HS-5 (cell line): ENCODE measurements around the gene ADGRF3.
A peak's percentile ranks its signal among the peaks of the same experiment; 100 is the strongest.
"Not testable (repeated sequence)": the region's sequence is repeated elsewhere in the genome, so short reads cannot be mapped to it uniquely, and the experiment has no call there.

ENCODE experiments used
- DNase-seq: peaks from one replicate; pipeline ENCODE4 v3.0.0-alpha.2; 2012; ENCODE audit warnings: low read depth

ADGRF3 gene, protein sequence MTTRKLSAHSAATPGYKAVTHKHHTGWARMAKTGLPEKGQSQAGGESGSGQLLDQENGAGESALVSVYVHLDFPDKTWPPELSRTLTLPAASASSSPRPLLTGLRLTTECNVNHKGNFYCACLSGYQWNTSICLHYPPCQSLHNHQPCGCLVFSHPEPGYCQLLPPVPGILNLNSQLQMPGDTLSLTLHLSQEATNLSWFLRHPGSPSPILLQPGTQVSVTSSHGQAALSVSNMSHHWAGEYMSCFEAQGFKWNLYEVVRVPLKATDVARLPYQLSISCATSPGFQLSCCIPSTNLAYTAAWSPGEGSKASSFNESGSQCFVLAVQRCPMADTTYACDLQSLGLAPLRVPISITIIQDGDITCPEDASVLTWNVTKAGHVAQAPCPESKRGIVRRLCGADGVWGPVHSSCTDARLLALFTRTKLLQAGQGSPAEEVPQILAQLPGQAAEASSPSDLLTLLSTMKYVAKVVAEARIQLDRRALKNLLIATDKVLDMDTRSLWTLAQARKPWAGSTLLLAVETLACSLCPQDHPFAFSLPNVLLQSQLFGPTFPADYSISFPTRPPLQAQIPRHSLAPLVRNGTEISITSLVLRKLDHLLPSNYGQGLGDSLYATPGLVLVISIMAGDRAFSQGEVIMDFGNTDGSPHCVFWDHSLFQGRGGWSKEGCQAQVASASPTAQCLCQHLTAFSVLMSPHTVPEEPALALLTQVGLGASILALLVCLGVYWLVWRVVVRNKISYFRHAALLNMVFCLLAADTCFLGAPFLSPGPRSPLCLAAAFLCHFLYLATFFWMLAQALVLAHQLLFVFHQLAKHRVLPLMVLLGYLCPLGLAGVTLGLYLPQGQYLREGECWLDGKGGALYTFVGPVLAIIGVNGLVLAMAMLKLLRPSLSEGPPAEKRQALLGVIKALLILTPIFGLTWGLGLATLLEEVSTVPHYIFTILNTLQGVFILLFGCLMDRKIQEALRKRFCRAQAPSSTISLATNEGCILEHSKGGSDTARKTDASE

DNA sequence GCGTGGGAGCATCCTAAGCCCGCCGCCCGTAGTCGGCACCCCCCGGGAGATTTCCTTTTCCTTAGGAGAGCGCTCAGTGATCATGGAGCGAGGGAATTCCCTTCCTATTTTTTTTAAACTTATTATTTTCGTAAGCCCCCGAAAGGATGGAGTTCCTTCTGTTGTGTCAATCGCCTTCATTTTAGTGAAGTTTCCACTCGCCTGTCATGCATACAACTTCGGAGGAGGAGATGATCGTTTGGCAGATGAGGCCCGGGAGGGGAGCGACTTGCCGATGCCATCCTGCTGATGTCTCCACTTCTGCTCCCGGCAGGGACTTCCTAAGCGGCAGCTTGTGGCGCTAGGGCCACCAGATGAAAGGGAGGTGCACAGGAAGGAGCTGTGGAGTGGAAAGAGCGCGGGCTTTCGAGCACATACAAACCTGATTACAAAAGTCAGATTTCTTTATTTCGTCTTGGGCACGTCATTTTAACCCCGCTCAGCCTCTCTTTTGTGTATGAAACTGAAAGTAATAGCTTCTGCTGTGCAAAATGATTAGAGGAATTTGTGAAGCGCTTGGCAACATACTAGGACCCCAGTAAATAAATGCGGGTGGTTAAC lies at the start of gene ADGRF3:
Gene ADGRF3, minus strand, starts transcription at position 336 of the 600 bp plus-strand sequence. CDS start 555 bp downstream, outside the sequence.
- peak; percentile 11 for DNase-seq

DNA sequence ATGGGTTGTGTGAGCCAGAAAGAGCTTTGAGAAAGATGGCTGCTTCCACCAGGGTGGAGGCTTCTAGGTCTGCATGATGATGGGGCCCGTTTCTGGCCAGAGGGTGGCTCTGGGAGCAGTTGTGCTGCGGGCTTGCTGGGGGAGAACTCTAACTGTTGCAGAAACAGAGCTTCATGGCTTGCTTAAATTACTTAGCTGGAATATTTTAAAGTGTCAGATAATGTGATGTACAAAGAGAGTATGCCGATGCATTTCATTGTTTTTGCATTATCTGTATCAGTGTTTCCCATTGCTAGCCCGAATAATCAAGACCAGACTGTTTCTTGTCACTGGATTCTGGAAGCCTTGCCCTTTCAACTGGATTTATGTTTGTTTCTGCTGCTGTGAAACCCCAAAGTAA lies 48.8 kb upstream of the ADGRF3 start:
- no peak for DNase-seq

DNA sequence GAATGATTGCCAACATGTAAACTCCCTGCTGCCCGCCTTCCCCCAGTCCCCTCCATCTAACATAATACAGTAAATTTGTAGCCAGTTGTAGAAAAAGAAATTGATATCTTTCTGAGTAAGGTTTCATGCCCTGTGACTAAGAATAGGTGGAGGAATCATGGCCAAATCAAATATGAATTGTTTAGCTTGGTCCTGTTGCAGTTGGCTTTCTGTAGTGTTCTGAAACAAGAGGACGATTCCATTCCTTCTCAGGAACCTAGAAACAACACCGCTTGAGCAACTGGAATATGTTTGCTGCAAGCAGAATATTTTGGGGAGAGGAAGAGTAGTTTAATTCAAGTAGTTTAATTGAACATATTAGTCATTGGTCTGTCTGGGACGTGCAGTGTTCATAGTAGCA lies 48.1 kb upstream of the ADGRF3 start:
- no peak for DNase-seq

DNA sequence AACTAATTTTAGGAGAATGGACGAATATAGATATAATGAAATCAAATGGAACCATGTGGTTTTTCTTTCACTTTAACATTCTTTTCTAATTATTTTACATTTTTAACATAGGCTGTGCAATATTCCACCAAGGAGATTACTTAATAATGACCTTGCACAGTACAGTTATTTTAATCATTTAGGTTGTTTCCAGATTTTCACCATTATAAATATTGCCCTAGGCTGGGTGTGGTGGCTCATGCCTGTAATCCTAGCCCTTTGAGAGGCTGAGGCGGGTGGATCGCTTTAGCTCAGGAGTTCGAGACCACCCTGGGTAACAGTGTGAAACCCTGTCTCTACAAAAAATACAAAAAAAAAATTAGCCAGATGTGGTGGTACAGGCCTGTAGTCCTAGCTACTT lies 40.6 kb upstream of the ADGRF3 start:
- DNase-seq, result no peak

DNA sequence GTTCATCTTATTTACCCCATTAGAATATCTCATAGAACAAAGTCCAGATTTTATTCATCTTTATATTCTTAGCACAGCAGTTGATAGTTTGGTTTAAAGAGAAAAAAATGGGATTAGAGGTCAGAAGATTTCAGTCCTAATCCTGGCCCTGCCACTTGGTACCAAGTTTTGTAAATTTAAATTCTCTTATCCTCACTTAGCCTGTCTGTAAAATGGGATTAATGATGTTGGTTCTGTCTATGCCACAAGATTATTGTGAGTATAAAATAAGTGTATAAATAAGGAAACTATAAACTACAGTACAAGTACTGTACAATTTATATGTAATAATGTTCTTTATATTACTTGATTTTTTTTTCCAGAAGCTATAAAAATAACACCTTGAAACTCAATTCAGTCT lies 38.0 kb upstream of the ADGRF3 start:
- no peak for DNase-seq

DNA sequence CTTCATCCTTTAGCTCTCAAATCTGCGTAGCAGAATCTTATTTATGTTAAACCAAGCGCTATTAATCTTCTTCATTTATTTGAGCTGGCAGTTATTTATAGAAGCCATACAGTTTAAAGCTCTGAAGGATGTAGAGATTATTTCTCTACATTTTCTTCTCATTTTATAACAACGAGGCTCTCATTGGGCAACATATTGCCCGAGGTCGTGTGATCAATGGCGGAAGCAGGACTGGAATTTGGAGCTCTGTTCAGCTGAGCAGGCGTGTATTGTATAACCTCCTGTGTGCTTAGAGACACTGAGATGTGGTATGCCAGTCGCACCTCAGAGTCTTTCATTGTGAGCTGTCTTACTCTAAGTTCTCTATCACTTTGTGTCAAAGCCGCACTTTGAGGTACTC lies 37.6 kb upstream of the ADGRF3 start:
- no peak for DNase-seq

DNA sequence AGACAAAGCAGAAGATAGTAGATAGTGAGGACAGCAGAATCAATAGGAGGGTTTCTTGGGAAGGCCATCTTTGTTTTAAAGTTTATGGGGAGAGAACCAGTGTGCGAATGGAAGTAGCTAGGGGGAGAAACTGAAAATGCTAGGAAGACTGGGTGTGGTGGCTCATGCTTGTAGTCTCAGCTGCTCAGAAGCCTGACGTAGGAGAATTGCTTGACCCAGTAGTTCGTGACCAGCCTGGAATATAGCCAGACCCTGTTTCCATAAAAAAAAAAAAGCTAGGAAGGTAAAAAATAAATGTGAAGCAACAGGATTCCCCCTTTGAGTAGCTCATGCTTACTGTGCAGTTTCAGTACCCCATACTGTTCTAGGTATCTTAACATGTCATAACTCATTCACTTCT lies 36.0 kb upstream of the ADGRF3 start:
- no peak for DNase-seq

DNA sequence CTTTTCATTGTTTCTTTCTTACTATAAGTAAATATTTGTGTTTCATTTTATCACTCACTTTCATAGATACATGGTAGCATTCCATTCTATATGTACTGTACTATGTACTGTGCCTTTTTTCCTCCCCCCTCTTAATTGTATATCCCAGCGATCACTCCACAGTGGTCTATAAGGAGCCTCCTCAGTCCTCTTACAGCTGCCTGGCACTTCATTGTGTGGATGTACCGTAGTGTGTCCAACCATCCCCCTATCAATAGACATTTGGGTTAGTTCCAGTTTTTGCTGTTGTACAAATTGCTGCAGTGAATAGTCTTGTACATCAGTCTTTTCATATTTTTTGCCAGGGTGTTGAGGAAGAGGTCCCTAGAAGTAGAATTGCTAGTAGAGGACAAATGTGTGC lies 33.7 kb upstream of the ADGRF3 start:
- DNase-seq, result no peak

DNA sequence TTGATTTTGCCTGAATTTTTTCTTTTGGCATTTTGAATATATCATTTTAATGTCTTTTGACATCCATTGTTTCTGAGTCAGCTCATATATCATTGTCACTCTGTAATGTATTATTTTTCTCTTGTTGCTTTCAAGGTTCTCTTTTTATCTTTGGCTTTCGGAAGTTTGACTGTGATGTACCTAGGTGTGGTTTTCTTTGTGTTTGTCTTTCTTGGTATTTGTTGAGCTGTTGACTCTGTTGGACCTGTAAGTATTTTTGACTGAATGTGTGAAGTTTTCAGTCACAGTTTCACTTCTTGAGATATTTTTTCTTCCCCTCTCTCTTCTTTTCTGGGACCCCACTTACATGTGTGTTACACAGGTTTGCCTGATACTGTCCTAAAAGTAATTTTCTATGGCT lies 30.2 kb upstream of the ADGRF3 start:
- DNase-seq, result no peak

DNA sequence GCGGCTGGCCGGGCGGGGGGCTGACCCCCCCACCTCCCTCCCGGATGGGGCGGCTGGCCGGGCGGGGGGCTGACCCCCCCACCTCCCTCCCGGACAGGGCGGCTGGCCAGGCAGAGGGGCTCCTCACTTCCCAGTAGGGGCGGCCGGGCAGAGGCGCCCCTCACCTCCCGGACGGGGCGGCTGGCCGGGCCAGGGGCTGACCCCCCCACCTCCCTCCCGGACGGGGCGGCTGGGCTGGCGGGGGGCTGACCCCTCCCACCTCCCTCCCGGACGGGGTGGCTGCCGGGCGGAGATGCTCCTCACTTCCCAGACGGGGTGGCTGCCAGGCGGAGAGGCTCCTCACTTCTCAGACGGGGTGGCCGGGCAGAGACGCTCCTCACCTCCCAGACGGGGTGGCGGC lies 24.3 kb upstream of the ADGRF3 start:
- DNase-seq, result not testable (repeated sequence)

DNA sequence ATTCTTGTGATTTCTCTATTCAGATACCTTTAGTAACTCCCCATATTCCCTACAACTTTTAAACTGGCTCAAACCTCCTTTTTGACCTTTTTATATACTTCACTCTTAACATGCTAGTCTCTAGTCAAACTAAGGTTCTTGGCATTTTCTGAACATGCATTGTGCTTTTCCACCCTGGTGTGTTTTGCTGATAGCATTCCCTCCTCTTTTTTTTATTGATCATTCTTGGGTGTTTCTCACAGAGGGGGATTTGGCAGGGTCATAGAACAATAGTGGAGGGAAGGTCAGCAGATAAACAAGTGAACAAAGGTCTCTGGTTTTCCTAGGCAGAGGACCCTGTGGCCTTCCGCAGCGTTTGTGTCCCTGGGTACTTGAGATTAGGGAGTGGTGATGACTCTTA lies 23.1 kb upstream of the ADGRF3 start:
- not testable (repeated sequence) for DNase-seq

DNA sequence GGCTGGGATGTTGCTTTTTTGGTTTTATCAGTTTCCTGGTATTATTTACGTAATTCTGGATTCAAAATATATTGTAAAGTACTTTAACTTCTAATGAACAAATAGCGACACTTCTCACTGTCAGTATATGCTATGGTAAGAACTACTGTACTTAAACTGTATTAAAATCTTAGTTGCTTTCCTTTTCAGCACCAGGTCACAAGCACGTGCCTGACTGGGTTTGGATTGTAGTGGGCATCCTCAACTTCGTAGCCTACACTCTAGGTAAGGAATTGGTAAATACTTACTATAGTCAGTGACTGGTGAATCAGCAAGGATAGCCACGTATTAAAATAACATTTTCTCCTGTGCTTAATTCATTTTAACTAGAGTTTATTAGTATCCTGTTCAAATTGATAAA lies 20.4 kb upstream of the ADGRF3 start:
- no peak for DNase-seq

DNA sequence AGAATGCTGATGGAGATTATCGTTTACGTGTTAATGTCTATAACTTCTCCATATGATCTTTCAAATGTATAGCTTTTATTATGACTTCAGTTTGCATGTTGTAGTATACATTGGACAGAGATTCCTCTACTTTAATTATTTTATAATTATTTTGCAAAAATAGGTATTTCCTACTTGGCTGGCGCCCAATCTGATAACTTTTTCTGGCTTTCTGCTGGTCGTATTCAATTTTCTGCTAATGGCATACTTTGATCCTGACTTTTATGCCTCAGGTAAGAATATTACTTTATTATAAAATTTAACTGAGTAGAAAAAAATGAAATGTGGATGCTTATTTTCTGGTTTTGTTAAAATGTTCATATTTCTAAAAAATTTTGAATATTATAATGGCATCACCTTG lies 18.1 kb upstream of the ADGRF3 start:
- DNase-seq, result no peak

DNA sequence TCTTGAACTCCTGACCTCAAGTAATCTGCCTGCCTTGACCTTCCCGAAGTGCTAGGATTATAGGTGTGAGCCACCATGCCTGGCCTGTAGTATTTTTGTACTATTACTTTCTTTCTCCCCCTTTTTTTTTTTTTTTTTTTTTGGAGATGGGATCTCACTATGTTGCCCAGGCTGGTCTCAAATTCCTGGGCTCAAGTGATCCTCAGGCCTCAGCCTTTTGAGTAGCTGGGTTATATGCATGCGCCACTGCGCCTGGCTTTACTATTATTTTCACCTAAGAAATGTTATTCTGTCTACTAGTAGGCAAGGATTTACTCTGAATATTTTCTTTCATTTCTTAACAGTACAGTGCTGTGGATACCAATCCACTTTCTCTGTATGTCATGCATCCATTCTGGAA lies 17.4 kb upstream of the ADGRF3 start:
- no peak for DNase-seq

DNA sequence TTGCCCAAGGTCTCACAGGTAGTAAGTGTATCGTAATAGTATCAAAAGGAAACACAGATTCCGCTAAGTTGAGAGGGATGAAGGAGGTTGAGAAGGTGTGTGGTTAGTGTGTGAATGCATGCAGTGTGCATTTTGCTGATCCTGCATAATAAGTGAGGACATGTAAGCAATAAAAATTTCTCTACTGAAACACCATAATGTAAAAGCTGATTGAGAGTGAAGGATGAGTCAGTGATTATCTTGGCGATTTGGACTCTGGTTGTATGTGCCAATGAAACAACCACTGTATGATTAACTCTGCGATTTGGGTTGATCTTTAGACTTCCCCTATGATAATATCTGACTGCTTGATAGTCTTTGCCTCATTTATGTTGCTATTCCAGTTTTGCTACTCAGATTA lies 16.7 kb upstream of the ADGRF3 start:
- DNase-seq, result no peak

DNA sequence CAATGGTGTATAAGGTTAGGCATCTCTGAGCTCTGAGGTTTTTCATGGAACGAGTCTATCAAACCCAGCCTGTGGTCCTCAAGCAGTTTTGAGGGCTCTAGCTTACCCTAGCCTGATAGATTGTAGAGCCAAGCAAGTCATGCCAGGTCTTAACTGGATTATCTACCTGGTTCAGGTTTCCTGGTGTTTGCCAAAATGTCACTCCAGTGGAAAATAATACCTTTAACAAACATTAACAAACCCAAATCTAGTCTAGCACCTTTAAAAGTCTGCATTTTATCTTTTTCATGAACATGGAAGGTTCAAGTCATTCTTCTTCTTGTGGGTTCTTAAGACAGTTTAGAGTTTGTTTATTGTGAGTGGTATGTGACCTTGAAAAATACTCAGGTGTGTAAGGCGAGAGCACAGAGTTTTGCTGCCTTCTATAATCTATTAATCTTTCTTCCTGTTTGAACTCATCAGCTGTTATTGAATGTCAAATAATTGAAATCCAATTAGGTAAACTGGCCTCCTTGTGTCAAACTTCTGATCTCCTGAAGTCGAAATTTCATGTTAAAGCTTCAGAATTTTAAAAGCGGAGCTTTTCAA lies 13.4 kb upstream of the ADGRF3 start:
- no peak for DNase-seq

DNA sequence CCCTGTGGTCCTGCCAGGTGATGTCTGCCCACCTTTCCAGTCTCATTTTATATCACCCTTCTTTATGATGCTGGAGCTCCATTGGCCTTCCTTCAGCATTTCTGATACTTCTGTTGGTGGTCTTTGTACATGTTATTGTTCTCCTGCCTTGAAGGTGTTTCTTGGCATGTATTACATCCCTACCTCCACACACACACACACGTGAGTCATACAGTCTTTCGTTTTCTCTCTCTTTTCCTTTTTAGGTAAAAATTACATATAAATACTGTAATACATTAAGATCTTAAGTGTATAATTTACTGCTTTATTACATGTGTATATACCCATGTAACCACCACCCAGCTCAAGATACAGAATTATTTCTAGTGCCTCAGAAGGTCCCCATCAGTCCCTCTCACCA lies 10.2 kb upstream of the ADGRF3 start:
- DNase-seq, result no peak

DNA sequence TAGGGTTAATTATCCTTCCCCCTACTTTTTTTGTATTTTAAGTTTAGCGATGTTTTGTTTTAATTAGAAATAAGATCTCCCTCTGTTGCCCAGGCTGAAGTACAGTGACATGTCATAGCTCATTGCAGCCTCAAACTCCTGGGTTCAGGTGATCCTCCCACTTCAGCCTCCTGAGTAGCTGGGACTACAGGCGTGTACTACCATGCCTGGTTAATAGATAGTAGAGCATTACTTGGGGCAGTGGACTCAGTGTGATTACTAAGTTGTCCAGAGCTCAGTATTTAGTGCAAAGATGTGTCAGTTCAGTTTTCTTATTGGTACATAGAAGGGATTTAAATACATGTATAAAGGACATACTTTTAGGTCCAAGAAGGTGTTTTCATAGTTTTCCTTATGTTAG lies 9.5 kb upstream of the ADGRF3 start:
- no peak for DNase-seq

DNA sequence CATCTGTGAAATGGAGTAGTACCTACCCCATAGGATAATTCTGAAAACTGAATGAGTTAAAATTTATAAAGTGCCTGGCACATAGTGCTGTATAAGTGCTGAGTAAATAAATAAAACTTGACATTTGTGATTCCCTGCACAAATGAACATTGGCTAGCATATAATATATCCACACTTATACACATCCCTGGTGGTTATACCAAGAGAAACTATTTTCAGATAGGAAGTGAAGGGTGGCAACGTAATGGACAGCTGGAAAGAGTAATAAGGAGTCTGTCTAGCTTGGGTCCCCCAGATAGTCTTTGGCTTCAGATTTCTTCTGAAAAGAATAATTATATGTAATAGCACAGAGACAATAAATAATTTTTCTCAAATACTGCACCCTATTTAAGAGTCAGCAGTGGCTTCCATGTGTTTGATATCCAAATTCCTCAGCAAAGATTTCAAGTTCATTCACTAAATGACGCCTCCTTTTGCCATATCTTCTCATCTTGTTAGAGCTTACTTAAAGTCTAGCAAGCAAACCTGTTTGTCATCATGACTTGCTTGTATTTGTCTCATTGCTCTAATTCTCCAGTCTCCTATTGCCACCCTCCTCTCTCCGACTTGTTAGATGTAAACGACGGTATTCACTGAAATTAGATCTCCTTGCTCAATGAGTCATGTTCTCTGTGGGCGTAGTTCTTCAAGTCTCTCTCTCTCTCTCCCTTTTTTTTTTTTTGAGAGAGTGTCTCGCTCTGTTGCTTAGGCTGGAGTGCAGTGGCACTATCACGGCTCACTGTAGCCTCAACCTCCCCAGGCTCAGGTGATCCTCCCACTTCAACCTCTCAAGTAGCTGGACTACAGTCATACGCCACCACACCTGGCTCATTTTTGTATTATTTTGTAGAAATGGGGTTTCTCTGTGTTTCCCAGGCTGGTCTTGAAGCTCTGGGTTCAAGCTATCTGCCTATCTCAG lies 8.7 kb upstream of the ADGRF3 start:
- peak; percentile 64 for DNase-seq

DNA sequence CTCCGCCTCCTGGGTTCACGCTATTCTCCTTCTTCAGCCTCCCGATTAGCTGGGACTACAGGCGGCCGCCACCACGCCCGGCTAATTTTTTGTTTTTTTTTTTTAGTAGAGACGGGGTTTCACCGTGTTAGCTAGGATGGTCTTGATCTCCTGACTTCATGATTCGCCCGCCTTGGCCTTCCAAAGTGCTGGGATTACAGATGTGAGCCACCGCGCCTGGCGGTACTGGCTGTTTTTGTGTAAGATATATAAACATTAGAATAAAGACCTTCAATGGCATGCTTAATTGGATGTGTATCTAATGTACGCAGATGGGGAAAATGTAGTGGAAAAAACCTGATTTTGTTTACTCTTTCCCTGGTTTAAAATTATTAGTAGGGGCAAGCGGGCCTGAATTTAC lies 7.9 kb upstream of the ADGRF3 start:
- DNase-seq, result not testable (repeated sequence)

DNA sequence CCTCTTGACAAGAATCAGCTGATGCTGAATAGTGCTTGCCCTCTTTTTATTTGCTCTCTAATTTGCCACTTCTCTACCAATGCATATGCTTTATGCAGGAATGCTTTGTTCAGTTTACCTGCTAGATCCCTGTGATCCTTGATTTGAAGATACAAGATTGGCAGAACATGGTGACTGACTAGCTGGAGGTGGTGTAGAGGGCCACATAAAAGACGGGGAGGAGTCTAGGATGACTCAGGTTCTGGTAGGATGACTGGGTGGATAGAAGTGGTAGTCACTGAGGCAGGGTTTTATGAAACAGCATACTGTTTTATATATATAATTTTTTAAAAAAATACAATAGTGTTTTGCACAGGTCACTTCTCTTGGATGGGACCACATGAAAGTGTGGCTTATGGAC lies 6.3 kb upstream of the ADGRF3 start:
- DNase-seq, result no peak
